ENCODE measurements around the gene SNX30. TPM values are rescaled to one million over a fixed set of nuclear protein-coding genes. Genes with fewer than 3 reads are reported as not detected.

The SNX30 gene
- total RNA-seq, 2 experiments from 2014 or later: 3.8 to 3.9 TPM

DNA sequence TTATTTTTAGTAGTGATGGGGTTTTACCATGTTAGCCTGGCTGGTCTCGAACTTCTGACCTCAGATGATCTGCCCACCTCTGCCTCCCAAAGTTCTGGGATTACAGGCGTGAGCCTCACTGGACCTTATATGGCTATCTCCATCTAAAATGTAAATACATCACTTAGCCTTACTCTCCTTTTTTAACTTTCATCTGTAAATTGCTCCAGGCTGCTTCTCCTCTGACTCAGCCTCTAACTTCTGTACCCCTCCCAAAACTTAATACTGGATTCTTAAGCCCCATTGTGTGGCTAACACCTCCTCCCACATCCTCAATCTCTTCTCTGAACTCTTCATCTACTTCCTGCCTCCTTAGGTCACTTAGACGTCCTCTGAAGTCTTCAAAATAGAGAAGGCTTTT, 4.0 kb downstream of the SNX30 start:
- Mint-ChIP-seq H3K27me3 (no peaks in the 10 kb centered on the region), H3K27ac (peak overlapping the region; percentile 80), H3K4me3 (peak overlapping the region; percentile 16), H3K36me3 (ENCODE audit: low read depth) (no peaks in the 10 kb centered on the region), H3K9me3 (no peaks in the 10 kb centered on the region), H3K4me1 (ENCODE audit: low read depth) (peaks cover 74% of the 10 kb centered on the region)
- intact Hi-C loops (cut with micrococcal nuclease): loop anchor here (5.0 kb wide), 2 partner anchors 37 to 38 kb away; partner anchors contain the start of gene INIP
- ATAC-seq (peak; percentile 75), DNase-seq (peak; percentile 79)
- CTCF ChIA-PET: no interaction called here
- POLR2A ChIA-PET: interaction anchor here (1.0 to 2.1 kb wide), 2 partner anchors 15 to 20 kb away, joined by 3 to 6 read pairs; no protein-coding TSS in a partner anchor
- TF ChIP-seq, protein P1, sequence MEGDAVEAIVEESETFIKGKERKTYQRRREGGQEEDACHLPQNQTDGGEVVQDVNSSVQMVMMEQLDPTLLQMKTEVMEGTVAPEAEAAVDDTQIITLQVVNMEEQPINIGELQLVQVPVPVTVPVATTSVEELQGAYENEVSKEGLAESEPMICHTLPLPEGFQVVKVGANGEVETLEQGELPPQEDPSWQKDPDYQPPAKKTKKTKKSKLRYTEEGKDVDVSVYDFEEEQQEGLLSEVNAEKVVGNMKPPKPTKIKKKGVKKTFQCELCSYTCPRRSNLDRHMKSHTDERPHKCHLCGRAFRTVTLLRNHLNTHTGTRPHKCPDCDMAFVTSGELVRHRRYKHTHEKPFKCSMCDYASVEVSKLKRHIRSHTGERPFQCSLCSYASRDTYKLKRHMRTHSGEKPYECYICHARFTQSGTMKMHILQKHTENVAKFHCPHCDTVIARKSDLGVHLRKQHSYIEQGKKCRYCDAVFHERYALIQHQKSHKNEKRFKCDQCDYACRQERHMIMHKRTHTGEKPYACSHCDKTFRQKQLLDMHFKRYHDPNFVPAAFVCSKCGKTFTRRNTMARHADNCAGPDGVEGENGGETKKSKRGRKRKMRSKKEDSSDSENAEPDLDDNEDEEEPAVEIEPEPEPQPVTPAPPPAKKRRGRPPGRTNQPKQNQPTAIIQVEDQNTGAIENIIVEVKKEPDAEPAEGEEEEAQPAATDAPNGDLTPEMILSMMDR (IDR thresholded peaks at IDR 0.05): no peak

DNA sequence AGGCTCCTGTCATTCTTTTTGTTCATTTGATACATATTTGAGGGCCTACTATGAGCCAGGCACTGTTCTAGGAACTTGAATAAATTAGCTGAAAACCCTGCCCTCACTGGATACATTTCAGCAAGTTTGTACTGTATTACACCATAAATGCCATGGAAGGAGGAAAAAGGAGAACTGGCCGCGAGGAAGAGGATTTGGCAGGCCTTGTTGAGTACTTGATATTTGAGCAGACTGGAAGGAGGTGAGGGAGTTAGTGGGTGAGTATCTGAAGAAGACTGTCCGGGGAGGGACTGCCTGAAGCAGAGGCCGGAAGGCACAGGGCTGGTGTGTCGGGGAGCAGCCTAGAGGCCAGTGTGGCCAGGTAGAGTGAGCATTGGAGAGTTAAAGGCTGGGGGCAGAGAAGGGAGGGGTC, 4.5 kb downstream of the SNX30 start:
- Mint-ChIP-seq H3K27ac (peak overlapping the region; percentile 80), H3K27me3 (no peaks in the 10 kb centered on the region), H3K9me3 (no peaks in the 10 kb centered on the region), H3K4me3 (peak overlapping the region; percentile 16), H3K4me1 (ENCODE audit: low read depth) (peaks cover 74% of the 10 kb centered on the region), H3K36me3 (ENCODE audit: low read depth) (no peaks in the 10 kb centered on the region)
- ChIA-PET CTCF (interaction anchor here (1.0 kb wide), 1 partner anchor 376 kb away, joined by 3 read pairs; the partner anchor contains the start of gene HSDL2), POLR2A (interaction anchor here (1.0 to 2.1 kb wide), 2 partner anchors 15 to 20 kb away, joined by 3 to 6 read pairs; no protein-coding TSS in a partner anchor)
- intact Hi-C loops (cut with micrococcal nuclease): no loop called here
- DNase-seq: no peak
- ATAC-seq: no peak
- TF ChIP-seq, protein P1 (IDR thresholded peaks at IDR 0.05): no peak

DNA sequence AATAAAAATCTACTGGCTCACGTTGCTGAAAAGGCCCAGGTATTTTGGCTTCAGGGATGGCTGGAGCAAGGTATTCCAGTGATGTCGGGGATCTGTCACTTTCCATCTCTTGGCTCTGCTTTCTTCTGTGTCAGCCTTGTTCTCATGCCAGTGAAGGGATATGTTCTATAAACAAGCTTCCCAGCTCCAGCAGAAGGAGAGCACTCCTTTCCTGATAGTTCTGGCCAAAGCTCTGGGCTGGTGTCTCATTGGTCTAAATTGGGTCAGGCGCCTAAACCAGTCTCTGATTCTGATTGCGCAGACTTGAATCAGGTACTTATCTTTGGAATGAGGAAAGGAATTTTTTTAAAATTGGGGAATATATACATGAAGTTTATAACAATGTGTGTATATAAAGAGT, 5.1 kb downstream of the SNX30 start:
- Mint-ChIP-seq H3K4me3 (no peak overlapping the region), H3K36me3 (ENCODE audit: low read depth) (no peaks in the 10 kb centered on the region), H3K27ac (no peak overlapping the region), H3K9me3 (no peaks in the 10 kb centered on the region), H3K4me1 (ENCODE audit: low read depth) (peaks cover 76% of the 10 kb centered on the region), H3K27me3 (no peaks in the 10 kb centered on the region)
- TF ChIP-seq, protein P1 (IDR thresholded peaks at IDR 0.05): no peak
- DNase-seq (no peak), ATAC-seq (no peak)
- CTCF ChIA-PET: interaction anchor here (1.0 kb wide), 1 partner anchor 376 kb away, joined by 3 read pairs; the partner anchor contains the start of gene HSDL2
- intact Hi-C loops (cut with micrococcal nuclease): no loop called here
- POLR2A ChIA-PET: interaction anchor here (2.1 kb wide), 1 partner anchor 14 kb away, joined by 6 read pairs; no protein-coding TSS in a partner anchor

DNA sequence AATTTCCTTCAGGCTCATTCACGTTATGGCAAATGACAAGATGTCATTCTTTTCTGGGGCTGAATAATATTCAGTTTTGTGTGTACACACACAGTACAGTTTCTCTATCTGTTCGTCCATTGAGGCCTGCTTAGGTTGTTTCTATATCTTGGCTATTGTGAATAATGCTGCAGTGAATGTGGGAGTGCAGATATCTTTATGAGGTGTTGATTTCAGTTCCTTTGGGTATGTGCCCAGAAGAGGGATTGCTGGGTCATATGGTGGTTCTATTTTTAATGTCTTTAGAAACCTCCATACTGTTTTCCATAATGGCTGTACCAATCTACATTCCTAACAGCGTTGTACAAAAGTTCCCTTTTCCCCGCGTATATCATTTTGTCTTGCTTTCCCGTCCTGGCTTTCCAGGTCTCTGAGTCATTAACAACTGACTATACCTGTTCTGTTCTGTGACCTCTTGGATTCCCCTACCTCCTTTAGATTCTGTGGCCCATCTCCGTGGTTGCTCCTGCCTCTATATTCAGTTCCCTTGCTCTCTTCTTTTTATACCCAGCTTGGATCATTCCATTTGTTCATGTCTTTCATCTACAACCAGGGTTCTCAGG, 6.8 kb downstream of the SNX30 start:
- ATAC-seq (no peak), DNase-seq (no peak)
- CTCF ChIA-PET: no interaction called here
- Mint-ChIP-seq H3K36me3 (ENCODE audit: low read depth) (no peaks in the 10 kb centered on the region), H3K27ac (no peak overlapping the region), H3K4me1 (ENCODE audit: low read depth) (peaks cover 72% of the 10 kb centered on the region), H3K4me3 (no peak overlapping the region), H3K9me3 (no peaks in the 10 kb centered on the region), H3K27me3 (no peaks in the 10 kb centered on the region)
- POLR2A ChIA-PET: interaction anchor here (0.8 kb wide), 1 partner anchor 55 kb away, joined by 3 read pairs; no protein-coding TSS in a partner anchor
- TF ChIP-seq, protein P1 (IDR thresholded peaks at IDR 0.05): no peak
- intact Hi-C loops (cut with micrococcal nuclease): no loop called here

DNA sequence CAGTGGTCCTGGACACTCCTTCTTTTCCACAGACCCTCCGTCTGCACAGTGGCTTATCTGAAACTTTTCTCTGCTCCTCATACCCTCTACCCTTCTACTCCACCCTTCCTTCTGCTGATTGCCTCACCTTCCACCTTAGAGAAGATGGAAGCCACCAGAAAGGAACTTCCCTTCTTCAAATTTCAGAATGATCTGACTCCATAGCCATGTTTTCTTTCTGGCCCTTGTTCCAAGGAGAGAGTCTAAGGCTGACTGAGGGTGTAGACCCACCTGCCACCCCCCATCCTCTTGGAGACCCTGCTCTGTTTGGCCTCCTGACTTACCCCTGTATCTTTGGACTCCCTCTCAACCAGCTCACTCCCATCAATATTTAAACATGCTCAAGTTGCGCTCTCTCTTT, 7.4 kb downstream of the SNX30 start:
- H3K27me3 Mint-ChIP-seq: no peaks in the 10 kb centered on the region
- H3K9me3 Mint-ChIP-seq: no peaks in the 10 kb centered on the region
- H3K4me1 Mint-ChIP-seq (ENCODE audit: low read depth): peaks cover 67% of the 10 kb centered on the region
- intact Hi-C loops (cut with micrococcal nuclease): no loop called here
- TF ChIP-seq, protein P1 (IDR thresholded peaks at IDR 0.05): no peak
- no peak overlapping the region for H3K27ac Mint-ChIP-seq
- H3K36me3 Mint-ChIP-seq (ENCODE audit: low read depth): no peaks in the 10 kb centered on the region
- ChIA-PET CTCF (no interaction called here), POLR2A (interaction anchor here (0.8 kb wide), 1 partner anchor 55 kb away, joined by 3 read pairs; no protein-coding TSS in a partner anchor)
- H3K4me3 Mint-ChIP-seq: no peak overlapping the region
- DNase-seq (no peak), ATAC-seq (no peak)

Measured in activated CD8-positive, alpha-beta T cell treated with anti-CD3 and anti-CD28 coated beads for 36 hours (primary cell).